Activated CD8-positive, alpha-beta memory T cell treated with anti-CD3 and anti-CD28 coated beads for 4 hours (primary cell): ENCODE results near the gene HOXB6.

Experiments used
- DNase-seq, 2 donors: peaks; one replicate each; pipeline ENCODE4 v3.0.0-alpha.2; 2020; ENCODE audit warnings: low read depth in 2 of 2

Gene HOXB6

GRCh38 chr17:48634493-48635208, 29.9 kb upstream of the HOXB6 start:
- no peak for DNase-seq

GRCh38 chr17:48633266-48633677, 28.5 kb upstream of the HOXB6 start:
- no peak for DNase-seq

- no peak for DNase-seq
Measured at GRCh38 chr17:48632579-48633265, 27.9 kb upstream of the HOXB6 start.

- DNase-seq: no peak
Measured at GRCh38 chr17:48631693-48632578, 27.1 kb upstream of the HOXB6 start.

- no peak for DNase-seq
Measured at GRCh38 chr17:48630925-48631692, 26.3 kb upstream of the HOXB6 start.

- DNase-seq: no peak
Measured at GRCh38 chr17:48630009-48630924, 25.5 kb upstream of the HOXB6 start.

GRCh38 chr17:48629411-48629759, 24.6 kb upstream of the HOXB6 start:
- DNase-seq: no peak

GRCh38 chr17:48628649-48629410, 24.0 kb upstream of the HOXB6 start:
- DNase-seq: no peak

GRCh38 chr17:48627623-48628521, 23.1 kb upstream of the HOXB6 start:
- no peak for DNase-seq

- DNase-seq: no peak
Measured at GRCh38 chr17:48627118-48627597, 22.4 kb upstream of the HOXB6 start.

GRCh38 chr17:48626245-48627117, 21.7 kb upstream of the HOXB6 start, which contains the start of gene HOXB9:
Gene HOXB9, minus strand, starts transcription at chr17:48626358. Its CDS starts 89 bp downstream, at chr17:48626269.
- peak; percentile 34 to 39 for DNase-seq

GRCh38 chr17:48625495-48626244, 20.9 kb upstream of the HOXB6 start:
- no peak for DNase-seq

- no peak for DNase-seq
Measured at GRCh38 chr17:48624544-48625494, 20.0 kb upstream of the HOXB6 start.

- no peak for DNase-seq
Measured at GRCh38 chr17:48624118-48624517, 19.3 kb upstream of the HOXB6 start.

- DNase-seq: no peak
Measured at GRCh38 chr17:48623583-48623982, 18.8 kb upstream of the HOXB6 start.

- no peak for DNase-seq
Measured at GRCh38 chr17:48622857-48623256, 18.1 kb upstream of the HOXB6 start.
